ENCODE data around the gene IGSF21.

Gene IGSF21

DNA sequence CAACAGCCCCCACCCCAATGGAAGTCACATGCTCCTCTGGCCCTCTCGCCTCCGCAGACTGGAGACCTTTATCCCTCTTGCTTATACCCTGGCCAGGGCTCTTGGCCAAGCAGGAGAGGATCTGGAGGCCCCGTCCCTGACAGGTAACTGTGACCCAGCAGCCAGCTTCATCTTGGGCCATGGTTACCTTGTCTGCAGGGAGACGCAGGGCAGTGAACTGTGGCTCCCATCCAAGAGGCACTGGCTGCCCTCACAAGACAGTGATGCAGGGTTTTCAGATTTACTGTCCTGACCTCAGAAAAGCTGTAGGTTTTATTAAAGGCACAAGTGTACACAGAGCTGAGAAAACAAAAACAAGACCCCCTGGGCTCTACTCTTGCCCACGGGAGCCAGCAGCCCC, 276.5 kb downstream of the IGSF21 start:
- no peak for DNase-seq

DNA sequence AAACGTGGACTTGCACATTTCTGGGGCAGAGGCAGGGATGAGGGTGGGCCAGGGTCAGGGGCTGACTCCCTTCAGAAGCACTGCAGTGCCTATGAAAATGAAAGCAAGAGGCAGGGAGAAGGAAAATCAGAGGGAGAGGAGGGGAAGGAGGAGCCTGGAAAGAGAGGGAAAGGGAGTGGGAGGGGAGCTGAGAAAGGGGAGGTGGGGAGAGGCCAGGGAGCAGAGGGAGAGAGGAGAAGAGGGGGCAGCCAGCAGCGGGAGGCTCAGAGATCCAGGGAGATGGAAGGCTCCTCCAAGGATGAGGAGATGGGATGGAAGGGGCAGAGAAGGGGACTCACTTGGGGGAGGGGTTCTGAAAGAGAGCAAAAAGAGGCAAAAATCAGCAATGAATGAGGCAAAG, 276.9 kb downstream of the IGSF21 start:
- DNase-seq = no peak

DNA sequence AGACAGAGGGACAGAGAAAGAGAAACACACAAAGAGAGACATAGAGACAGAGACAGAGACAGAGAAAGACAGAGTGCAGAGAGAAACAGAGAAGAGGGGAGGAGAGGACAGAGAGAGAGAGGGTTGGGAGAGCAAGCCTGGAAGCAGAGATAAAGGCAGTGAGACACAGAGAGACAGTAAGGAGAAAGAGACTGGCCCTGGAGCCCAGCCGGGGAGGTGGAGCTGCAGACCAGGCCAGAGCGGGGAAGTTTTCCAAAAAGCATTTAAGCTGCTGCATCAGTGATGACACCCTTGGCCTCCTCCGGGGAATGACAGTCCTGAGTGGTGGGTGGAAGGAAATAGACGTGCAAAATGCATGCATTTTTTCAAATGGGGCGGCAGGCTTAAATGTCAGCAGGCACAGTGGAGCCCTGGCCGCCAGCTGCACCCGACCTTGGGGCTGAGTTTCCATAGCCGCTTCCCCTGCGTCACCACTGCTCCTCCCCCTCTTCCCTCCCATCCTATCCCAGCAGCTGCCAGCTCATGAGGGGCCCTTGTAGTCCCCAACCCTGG, 277.7 kb downstream of the IGSF21 start:
- DNase-seq = no peak

DNA sequence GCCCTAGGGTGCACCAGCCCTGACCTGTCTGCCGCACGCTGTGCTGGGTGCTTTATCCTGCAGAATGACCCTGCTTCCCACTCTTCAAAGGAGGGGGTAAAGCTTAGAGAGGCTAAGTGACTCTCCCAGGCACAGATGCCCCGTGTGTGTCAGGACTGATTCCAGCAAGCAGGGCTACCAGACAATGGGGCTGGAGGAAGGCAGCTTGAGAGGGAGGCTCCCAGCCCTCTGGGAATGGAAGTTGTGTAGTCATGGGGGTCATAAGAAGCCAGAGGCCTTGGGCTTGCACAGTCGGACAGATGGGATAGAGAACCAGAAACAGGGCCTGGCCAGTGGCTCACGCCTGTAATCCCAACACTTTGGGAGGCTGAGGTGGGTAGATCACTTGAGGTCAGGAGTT, 279.0 kb downstream of the IGSF21 start:
- no peak for DNase-seq

DNA sequence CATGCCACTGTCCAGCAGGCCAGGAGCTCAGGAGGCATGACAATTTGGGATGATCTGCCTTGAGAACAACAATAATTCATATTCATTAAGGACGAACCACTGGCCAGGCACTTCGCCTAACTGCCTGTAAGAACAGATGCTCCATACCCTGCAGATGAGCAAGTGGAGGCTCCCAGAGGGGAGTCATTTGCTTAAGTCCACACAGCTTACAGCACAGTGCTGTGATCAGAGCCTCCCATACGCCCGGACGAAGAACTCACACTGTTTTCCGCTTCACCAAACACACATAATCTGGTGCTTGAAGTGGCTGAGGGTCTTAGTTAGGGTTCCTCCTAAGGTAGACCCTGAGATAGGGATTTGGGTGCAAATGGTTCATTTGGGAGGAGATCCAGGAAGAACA, 279.7 kb downstream of the IGSF21 start:
- DNase-seq = no peak

DNA sequence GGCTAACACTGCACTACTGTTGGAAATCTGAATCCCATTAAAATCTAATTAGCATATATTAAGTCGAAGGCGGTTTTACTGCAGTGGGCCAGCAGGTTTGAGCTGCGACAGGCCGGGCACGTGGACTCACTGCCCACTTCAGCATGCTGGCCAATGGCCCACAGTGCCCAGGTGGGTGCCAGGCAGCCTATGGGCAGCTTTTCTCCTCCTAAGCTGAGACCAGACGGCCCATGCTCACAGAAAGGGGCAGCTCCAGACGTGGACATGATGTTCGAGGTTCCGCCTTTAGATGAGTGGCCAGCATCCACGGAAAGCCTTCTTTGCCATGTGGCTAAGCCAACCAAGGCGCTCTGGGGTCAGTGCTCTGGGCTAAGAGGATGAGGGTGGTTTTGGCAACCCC, 283.4 kb downstream of the IGSF21 start:
- DNase-seq = no peak

DNA sequence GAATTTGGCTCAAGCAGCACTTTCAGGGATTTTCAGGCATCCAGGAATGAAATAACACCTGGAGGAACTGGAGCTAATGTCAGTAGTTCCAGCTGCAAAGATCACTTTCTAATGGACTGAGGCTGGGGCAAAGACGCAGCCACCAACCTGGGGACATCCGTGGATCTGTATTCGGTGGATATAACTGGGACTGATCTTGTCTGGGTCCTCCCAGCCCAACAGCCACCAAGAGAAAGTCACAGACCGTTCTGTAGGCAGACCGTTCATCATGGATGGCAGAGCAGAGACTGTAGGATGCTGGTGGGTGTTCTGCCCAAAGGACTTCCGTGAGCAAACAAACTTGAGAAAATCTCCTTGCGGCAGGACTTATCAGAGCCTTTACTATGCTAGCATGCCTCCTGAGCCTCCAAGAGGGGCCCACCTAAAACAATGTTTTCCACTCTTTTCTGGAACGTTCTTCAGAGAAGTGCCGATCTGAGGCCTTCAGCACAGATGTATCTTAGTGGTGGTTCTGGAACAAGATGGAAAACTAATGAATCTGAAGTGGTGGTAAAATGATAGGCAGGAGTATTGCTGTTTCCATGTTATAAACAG, 287.1 kb downstream of the IGSF21 start:
- no peak for DNase-seq

DNA sequence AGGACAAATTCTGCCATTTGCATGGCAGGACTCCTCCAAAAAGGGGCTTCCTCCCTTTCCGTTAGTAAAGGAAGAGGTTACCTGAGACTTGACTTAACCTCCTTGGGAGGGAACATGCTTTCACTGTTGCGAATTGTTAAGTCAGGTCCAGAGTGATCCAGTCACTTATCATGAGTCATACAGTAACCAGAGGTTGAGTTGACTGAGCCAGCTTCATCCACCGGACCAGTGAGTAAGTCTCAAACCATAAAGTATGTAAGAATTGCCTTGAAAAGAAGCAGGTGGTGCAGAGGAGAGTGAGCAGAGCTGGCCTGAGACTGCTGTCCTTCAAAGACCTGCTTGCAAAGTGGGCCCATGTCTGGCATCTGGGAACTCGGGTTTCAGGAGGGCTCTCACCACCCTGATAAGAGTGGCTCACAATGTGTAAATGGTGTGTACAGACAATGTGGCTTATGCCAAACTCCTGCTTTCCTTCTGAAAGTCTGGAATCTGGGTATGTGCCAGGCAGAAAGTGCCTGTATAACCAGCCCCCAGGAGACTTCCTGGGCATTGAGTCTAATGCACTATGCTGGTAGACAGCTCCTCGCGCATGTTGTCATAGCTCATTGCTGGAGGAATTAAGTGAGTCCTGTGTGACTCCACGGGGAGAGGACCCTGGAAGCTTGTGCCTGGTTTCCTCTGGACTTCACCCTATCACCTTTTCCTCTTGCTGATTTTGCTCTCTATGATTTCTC, 288.8 kb downstream of the IGSF21 start:
- DNase-seq = no peak

DNA sequence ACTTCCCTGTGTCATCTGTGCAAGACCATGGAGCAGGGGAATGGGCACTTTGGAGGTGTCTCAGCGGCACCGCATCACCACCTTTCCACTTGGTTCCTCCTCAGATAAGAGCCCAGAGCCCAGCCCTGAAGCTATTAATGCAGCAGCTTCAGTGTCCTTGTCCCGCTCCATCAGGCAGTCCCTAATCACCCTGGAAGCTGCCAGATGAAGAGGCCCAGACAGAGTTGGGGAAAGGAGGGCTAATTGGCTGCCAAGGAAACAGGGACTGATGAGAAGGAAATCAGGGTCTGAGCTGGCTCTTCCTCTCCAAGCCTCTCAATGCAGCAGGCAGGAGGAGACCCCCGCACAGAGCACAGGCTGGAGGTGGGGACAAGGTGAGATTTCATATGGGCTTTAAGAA, 290.0 kb downstream of the IGSF21 start:
- no peak for DNase-seq

DNA sequence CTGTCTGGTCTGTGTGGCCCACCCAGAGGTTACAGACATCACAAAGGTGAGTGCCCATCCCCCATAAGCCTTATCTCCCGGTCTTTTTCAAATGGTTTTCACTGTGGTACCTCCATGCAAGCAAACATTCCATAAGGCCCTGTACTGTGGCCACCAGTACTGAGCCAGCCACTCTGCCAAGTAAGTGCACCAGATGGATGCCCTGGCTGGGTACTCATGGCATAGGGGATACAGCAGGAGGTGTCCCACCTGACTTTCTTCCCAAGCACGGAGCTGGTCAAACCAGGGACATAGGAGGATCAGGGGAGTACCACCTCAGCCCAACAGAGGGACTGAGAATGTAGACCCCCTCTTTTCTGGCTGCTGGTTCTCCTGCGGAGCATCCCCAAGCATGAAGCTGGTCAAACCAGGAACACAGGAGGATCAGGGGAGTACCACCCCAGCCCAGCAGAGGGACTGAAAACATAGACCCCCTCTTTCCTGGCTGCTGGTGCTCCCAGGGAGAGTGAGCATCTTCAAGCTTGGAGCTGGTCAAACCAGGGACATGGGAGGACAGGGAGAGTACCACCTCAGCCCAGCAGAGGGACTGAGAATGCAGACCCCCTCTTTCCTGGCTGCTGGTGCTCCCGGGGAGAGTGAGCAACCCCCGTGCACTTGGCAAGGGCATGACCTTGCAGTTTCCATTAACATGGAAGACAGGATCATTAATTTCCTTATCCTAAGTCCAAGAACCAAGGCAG, 291.4 kb downstream of the IGSF21 start:
- no peak for DNase-seq

DNA sequence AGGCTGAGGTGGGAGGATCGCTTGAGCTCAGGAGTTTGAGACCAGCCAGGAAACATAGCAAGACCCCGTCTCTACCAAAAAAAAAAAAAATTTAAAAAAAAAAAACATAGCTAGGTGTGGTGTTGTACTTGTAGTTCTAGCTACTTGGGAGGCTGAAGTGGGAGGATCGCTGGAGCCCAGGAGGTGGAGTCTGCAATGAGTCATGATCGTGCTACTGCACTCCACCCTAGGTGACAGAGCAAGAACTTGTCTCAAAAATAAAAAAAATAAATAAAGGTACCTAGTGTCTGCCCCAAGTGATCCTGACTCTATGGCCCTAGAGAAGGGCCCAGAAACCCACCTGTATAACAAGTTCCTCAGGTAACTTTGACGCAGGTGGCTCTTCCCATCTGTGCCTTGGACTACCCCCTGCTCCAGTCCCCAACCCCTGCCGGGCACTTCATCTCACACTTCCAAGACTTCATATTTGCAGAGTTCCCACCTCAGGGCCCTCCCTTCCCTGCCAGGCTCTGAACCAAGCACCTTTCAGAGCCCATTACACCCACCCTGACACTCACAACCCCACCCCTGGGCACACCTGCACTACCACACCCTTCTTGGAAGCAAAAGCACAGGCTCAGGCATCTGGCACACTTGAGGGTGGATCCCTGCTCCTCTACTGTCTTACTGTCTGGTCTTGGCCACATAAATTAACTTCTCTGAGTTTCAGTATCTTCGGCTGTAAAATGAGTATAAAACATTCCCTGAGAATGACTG, 292.9 kb downstream of the IGSF21 start:
- DNase-seq = no peak

DNA sequence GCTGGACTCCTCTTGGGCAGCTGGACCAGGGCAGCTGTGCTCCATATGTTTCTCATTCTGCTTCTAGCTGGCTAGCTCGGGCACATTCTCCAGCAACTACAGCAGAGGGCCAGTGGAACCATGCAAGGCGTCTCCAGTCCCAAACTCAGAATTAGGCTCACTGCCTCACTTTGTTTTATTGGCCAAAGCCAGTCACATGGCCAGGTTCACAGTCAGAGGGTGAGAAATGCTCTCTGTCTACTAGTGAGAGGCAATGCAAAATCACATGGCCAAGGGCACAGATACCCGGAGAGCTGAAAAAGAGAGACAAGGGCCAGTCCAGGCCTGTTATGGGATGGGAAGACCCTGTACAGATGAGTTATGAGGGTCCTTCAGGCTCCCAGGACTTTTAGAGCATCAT, 294.3 kb downstream of the IGSF21 start:
- DNase-seq = no peak

DNA sequence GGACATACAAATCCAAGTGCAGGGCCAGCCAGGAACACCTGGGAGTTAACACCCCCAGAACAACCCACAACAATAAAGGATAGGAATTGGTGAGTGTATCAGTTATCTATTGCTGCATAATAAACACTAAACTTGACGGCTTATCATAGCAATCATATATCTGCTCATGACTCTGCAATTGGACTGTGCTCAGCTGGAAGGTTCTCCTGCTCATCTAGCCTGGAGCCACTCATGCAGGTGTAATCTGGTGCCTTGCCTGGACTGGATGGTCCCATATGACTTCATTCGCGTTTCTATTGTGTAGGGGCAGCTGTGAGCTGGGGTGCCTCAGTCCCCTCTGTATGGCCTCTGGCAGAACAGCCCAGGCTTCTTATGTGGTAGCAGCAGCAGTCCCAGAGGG, 296.9 kb downstream of the IGSF21 start:
- no peak for DNase-seq

DNA sequence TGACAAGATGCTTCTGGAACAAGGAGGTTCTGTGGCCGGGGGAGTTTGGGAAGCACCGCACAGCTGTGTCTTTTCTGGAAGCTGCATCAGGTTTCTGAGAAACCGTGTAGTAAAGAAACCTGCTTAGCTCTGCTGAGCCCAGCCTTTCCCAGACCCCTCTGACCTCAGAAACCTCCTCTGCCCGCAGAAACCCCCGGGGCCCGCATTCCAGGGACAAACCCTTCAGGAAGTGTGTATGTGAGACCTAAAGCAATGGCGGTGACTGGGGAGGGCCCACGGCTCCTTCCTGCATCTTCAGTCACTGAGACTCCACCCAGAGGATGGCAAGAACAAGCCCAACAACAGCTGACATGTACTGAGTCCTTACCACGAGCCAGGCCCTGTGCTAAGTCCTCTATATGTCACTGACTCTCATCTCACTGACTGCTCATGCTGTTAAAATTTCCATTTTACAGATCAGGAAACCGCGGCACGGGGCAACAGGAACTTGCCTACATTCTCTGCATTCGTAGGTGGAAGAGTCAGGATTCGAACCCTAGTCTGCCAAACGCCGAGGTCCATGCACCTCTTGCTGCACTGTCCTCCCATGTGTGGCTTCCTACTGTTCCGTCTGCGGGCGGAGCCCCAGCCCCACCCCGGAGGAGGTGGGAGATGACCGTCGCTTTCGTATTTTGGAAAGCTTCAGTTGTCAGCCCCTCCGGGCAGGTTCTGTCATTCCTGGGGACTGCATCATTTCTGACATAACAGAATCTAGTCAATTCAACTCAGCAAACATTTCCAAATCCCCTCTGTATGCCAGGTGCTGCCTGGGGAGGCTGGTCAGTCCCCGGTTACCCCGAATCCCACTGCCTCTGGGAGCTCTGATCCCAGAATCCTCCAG, 299.8 kb downstream of the IGSF21 start:
- DNase-seq = no peak

DNA sequence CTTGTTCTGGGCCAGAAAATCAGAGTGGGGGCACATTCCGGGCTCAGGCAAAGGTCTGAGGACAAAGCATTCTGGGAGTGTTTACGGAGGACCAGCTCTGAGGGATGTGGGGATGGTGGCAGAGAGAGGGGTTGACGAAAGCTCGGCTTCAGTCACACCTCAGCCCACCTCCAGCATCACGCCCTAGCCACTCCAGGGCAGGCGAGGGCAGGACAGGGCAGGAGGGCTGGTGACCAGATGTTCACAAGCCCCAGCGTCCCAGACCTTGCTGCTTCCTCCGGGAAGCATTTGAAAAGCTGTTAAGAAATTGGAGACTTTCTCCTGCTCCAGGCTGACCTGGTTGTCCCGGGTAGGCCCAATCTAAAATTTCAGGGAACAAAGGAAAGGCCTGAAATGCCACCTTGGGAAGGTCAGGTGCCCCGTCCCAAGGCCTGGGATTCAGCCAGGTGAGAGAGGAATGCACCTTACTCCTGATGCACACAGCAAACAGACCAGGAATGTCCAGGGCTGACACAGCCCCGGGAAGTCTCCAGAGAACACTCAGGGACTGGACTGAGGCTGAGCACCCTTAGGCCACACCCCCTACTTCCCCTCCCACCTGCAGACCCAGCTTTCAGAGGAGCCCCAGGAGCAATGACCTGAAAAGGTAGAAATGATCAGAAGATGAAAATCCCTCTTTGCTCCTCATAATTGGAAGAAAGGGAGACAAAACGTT, 301.2 kb downstream of the IGSF21 start:
- DNase-seq = no peak

DNA sequence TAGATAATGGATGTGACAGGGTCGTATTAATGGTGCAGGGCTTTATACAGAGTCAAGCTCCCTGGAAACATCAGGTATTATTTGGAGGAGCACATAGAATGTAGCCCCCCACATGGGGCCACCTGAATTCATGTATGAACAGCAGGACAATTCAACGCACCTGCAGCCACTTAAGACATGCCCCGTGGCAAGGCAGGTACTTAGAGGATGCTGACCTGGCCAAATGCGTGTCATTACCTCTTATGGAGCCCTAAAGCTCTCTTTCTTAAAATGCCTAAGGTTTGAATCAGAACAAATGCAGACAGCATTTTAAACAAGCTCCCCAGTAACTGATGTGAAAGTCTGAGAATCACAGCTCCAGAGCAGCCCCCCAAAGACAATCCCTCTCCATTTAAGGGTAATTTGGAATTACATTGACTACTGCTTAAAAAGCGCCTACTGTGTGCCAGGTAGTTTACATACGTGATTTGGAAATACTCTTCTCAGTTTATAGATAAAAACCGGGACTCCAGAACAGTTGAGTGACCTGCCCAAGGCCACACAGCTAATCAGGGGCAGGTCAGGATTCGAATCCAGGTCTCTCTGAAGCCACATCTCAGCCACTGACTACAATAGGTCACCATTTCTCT, 302.1 kb downstream of the IGSF21 start:
- DNase-seq = no peak

DNA sequence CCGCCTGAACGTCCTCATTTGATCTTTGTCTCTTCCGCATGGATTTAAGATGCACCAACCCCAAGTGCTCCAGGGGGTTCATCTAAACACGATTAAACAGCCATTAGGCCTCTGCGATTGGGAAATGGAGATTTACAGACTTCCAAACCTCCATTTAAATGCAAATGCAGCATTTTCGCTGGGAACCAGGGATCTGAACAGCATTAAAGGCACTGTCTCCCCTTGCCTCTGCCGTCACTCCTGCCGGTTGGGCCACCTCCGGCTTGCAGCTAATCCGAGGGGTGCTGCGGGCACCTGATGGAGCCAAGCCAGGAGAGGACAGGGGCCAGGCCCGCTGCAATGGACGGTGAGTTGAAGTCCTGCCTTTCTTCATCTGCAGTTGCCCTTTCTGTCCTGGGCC, 302.8 kb downstream of the IGSF21 start:
- DNase-seq = no peak

DNA sequence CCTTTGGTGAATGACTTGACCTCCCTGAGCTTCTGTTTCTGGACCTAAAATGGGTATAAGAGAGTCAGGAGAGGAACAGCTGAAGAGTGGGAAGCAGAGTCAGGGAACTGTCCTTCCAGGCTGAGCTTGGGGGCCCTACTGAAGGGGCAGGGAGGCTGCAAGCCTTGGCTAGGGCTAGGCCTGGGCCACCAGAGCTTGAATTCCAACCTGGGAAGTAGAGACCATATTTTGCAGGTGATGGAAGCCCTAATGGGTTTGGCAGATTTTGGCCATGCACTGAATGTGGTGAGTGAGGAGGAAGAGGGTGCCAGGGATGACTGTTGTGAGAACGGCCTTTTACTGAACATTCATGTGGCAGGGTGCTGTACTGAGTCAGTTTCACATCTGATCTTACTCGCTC, 303.7 kb downstream of the IGSF21 start:
- DNase-seq = no peak

DNA sequence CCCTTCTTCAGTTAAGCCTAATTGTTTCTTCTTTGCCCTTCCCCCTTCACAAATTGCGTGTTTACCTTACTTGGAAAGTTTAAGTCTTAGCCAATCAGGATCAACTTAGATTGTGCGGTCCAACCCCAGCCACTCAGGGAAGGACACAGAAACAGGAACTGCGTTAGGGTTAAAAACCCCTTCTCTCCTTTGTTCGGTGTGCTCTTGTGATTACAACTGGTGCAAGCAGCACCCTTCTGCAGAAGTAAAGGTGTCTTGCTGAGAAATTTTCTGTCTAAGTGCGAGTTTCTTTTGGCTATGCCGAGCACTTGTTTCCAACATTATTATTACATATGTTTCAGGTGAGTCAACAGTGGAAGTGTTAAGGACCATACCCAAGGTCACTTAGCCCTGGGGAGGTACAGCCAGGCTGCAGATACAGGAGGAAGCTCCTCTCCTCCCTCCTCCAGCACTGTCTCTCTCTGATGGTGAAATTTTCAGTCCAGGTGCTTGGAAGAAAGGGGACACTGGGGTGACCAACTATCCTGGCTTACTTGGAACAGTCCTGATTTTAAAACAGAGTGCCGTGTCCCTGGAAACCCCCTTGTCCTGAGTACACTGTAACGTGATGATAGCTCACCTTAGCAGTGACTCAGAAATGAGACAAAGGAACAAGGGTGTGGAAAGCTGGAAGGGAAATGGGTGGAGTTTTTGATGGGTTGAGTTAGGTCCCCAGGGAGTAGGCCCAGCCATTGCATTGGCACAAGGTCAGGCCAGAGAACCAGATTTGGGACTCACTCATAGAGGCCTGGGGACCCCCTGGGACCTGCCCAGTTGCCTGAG, 304.4 kb downstream of the IGSF21 start:
- no peak for DNase-seq

DNA sequence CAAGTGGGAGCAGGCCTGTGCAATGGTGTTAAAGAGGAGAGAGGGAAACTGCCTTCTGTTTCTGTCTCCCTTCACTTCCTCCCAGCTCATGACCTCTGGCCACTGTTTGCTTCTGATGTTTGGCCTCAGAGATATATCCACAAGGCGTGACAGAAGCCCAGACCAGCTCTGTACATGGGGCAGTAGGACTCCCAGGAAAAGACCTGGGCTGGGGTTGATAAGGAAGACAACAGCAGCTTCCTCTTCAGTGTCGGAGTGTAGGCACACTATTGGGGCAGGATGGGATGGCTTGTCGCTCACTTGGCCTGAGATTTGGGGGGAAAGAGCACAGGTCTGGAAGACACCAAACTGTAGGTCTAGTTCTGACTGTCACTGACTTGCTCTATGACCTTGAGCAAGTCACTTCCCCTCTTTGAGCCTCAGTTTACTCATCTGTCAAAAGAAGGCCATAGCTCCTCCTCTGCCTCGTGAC, 305.3 kb downstream of the IGSF21 start:
- no peak for DNase-seq

All from CD4-positive, alpha-beta T cell treated with Interleukin-15 for 1 hour (primary cell).